ENCODE measurements around the gene LCE5A.

LCE5A gene

DNA sequence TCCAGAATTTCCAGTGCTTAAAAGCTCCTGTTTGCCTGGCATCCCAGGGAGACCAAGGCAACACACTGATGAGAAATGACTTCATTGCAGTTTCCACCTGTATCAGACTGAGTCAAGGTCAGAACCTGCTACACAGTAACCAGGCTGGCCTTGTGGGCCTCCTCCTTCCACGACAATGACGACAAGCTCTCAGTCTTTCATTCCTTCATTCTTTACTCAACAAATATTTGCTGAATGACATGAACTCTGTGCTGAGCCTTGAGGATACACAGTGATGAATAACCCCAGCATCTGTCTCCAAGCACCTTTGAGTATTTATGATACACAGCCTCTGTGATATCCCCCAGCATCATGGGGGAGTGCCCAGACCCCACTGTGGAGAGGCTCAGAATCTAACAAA is 8.9 kb upstream of the LCE5A start:
- DNase-seq (ENCODE audit: low read depth): no peak
- TF ChIP-seq, protein P1, sequence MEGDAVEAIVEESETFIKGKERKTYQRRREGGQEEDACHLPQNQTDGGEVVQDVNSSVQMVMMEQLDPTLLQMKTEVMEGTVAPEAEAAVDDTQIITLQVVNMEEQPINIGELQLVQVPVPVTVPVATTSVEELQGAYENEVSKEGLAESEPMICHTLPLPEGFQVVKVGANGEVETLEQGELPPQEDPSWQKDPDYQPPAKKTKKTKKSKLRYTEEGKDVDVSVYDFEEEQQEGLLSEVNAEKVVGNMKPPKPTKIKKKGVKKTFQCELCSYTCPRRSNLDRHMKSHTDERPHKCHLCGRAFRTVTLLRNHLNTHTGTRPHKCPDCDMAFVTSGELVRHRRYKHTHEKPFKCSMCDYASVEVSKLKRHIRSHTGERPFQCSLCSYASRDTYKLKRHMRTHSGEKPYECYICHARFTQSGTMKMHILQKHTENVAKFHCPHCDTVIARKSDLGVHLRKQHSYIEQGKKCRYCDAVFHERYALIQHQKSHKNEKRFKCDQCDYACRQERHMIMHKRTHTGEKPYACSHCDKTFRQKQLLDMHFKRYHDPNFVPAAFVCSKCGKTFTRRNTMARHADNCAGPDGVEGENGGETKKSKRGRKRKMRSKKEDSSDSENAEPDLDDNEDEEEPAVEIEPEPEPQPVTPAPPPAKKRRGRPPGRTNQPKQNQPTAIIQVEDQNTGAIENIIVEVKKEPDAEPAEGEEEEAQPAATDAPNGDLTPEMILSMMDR (IDR thresholded peaks at IDR 0.05; ENCODE audit: control insufficient read depth, insufficient read depth, low read depth, low read length, missing control alignments): no peak
- H3K4me3 ChIP-seq (ENCODE audit: control insufficient read depth, low read depth, low read length): no peak overlapping the region

- no peak overlapping the region for H3K4me3 ChIP-seq (ENCODE audit: control insufficient read depth, low read depth, low read length)
- no peak for DNase-seq (ENCODE audit: low read depth)
- TF ChIP-seq, protein P1 (IDR thresholded peaks at IDR 0.05; ENCODE audit: control insufficient read depth, insufficient read depth, low read depth, low read length, missing control alignments): no peak
Measured at GRCh38 chr1:152502496-152503180, 8.0 kb upstream of the LCE5A start.

- TF ChIP-seq, protein P1 (IDR thresholded peaks at IDR 0.05; ENCODE audit: control insufficient read depth, insufficient read depth, low read depth, low read length, missing control alignments): no peak
Measured at GRCh38 chr1:152505083-152505482, 5.5 kb upstream of the LCE5A start.

DNA sequence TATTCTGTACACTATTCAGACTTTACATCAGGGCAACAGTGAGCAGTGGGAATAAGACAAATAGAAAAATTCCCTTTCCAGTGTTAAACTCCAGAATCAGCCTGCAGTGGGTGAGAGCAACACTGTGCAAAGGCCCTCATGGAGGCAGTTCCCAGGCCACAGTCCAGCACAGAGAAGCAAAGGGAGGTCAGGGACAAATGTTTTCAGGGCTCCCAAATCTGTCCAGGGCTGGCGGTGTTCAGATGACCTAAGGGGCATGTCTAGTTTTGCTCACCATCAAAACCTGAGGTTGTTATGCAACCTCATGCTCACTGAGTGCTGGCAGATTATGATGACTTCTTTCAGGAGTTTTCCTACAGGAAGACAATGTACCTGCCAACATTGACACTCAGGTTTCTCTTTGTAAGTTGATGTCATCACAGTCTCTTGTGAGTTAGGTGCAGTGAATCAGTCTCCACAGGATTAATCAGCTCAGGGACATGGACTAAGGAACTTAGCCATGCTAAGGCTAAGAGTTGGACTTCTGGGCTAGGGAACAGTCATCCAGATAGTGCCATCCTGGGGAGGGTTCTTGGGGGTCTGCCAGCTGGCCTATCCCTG is 3.6 kb upstream of the LCE5A start:
- H3K4me3 ChIP-seq (ENCODE audit: control insufficient read depth, low read depth, low read length): no peak overlapping the region
- TF ChIP-seq, protein P1 (IDR thresholded peaks at IDR 0.05; ENCODE audit: control insufficient read depth, insufficient read depth, low read depth, low read length, missing control alignments): no peak
- no peak for DNase-seq (ENCODE audit: low read depth)

More at GRCh38 chr1:152505083-152505482, 5.5 kb upstream of the LCE5A start:
- H3K4me3 ChIP-seq (ENCODE audit: control insufficient read depth, low read depth, low read length): no peak overlapping the region
- DNase-seq (ENCODE audit: low read depth): no peak

DNA sequence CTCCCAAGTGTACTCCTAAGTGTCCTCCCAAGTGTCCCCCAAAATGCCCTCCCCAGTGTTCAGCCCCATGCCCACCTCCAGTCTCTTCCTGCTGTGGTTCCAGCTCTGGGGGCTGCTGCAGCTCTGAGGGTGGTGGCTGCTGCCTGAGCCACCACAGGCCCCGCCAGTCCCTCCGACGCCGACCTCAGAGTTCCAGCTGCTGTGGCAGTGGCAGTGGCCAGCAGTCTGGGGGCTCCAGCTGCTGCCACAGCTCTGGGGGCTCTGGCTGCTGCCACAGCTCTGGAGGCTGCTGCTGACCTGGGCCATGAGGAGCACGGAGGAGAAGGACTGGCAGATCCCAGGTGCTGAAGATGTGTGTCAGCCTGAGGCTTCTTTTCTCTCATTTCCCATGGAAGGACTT is 993 bp downstream of the LCE5A start:
- TF ChIP-seq, protein P1 (IDR thresholded peaks at IDR 0.05; ENCODE audit: control insufficient read depth, insufficient read depth, low read depth, low read length, missing control alignments): no peak
- H3K4me3 ChIP-seq (ENCODE audit: control insufficient read depth, low read depth, low read length): no peak overlapping the region
- no peak for DNase-seq (ENCODE audit: low read depth)

- TF ChIP-seq, protein P1 (IDR thresholded peaks at IDR 0.05; ENCODE audit: control insufficient read depth, insufficient read depth, low read depth, low read length, missing control alignments): no peak
- H3K4me3 ChIP-seq (ENCODE audit: control insufficient read depth, low read depth, low read length): no peak overlapping the region
- DNase-seq (ENCODE audit: low read depth): no peak
Measured at GRCh38 chr1:152513081-152513480, 2.5 kb downstream of the LCE5A start.

Data from AG09309 (cell line).